Neural progenitor cell (in vitro differentiated cells): ENCODE data around the gene CIB4. TPM values are rescaled to one million over a fixed set of nuclear protein-coding genes. Genes with fewer than 3 reads are reported as not detected.

Experiments
- DNase-seq: peaks from one replicate; pipeline ENCODE4 v3.0.0-alpha.2; 2016; ENCODE audit warnings: low spot score
- H2AFZ ChIP-seq: fragments of 200-600 bp; sonication (generic); replicated peaks from 2 replicates; pipeline ENCODE4 v1.6.1; 2016; ENCODE audit warnings: antibody characterized with exemption
- H3F3A ChIP-seq: fragments of 200-600 bp; sonication (generic); 2 replicates; pipeline ENCODE4 v1.6.1; 2016; ENCODE audit warnings: antibody characterized with exemption, low read depth
- H3K27ac ChIP-seq: fragments of 200-600 bp; sonication (generic); 2 replicates; pipeline ENCODE4 v1.5.1; 2016; ENCODE audit warnings: mild to moderate bottlenecking
- H3K27me3 ChIP-seq: fragments of 200-600 bp; sonication (generic); 2 replicates; pipeline ENCODE4 v1.6.1; 2016; ENCODE audit warnings: mild to moderate bottlenecking, moderate library complexity
- H3K36me3 ChIP-seq: fragments of 200-600 bp; sonication (generic); 2 replicates; pipeline ENCODE4 v1.5.1; 2016
- H3K4me1 ChIP-seq: fragments of 200-600 bp; sonication (generic); 2 replicates; pipeline ENCODE4 v1.6.1; 2016; ENCODE audit warnings: mixed run types
- H3K4me2 ChIP-seq: fragments of 200-600 bp; sonication (generic); 2 replicates; pipeline ENCODE4 v1.6.1; 2016
- H3K4me3 ChIP-seq: fragments of 200-600 bp; sonication (generic); 2 replicates; pipeline ENCODE4 v1.5.1; 2016
- H3K79me2 ChIP-seq: fragments of 200-600 bp; sonication (generic); 2 replicates; pipeline ENCODE4 v1.6.1; 2016; ENCODE audit warnings: low read depth
- H3K9ac ChIP-seq: fragments of 200-600 bp; sonication (generic); 2 replicates; pipeline ENCODE4 v1.6.1; 2016
- H3K9me3 ChIP-seq: fragments of 200-600 bp; sonication (generic); 2 replicates; pipeline ENCODE4 v1.5.1; 2016; ENCODE audit warnings: low read depth
- H4K20me1 ChIP-seq: fragments of 200-600 bp; sonication (generic); 2 replicates; pipeline ENCODE4 v1.6.1; 2016; ENCODE audit warnings: low read depth
- H3K27ac Mint-ChIP-seq: 3 replicates; pipeline ENCODE4 v1.8.0; 2021; ENCODE audit warnings: mixed read lengths
- H3K27me3 Mint-ChIP-seq: 2 replicates; pipeline ENCODE4 v1.8.0; 2022; ENCODE audit warnings: low read depth, mild to moderate bottlenecking, inconsistent platforms, moderate library complexity, mixed read lengths; ENCODE audit not compliant: insufficient read depth
- H3K36me3 Mint-ChIP-seq: 3 replicates; pipeline ENCODE4 v1.8.0; 2021; ENCODE audit warnings: mixed read lengths
- H3K4me1 Mint-ChIP-seq: 3 replicates; pipeline ENCODE4 v1.8.0; 2021; ENCODE audit warnings: mixed read lengths
- H3K4me3 Mint-ChIP-seq: 3 replicates; pipeline ENCODE4 v1.8.0; 2021; ENCODE audit warnings: mild to moderate bottlenecking, moderate library complexity, mixed read lengths
- H3K9me3 Mint-ChIP-seq: 3 replicates; pipeline ENCODE4 v1.8.0; 2020; ENCODE audit warnings: mixed read lengths
- EZH2 ChIP-seq: fragments of 200-600 bp; sonication (generic); IDR thresholded peaks from 2 replicates; pipeline ENCODE4 v1.6.1; 2017; ENCODE audit warnings: antibody characterized with exemption, mild to moderate bottlenecking, moderate library complexity
- EZH2phosphoT487 ChIP-seq: fragments of 200-600 bp; sonication (generic); IDR thresholded peaks from 2 replicates; pipeline ENCODE4 v1.6.1; 2017; ENCODE audit warnings: antibody characterized with exemption
- total RNA-seq: library from RNA; depleted of rRNA; stranded (reverse); fragments of >200 nt; gene quantifications from 2 replicates; pipeline ENCODE4 v1.2.3, GENCODE V29; 2015; ENCODE audit warnings: low replicate concordance
- TF ChIP-seq, protein P1 (sequence below): fragments of 200-600 bp; sonication (generic); IDR thresholded peaks from 2 replicates; pipeline ENCODE4 v1.5.1; 2017; ENCODE audit warnings: antibody characterized with exemption, mild to moderate bottlenecking

Gene CIB4
- total RNA-seq, 1 donor from 2014 or later, result not detected

DNA sequence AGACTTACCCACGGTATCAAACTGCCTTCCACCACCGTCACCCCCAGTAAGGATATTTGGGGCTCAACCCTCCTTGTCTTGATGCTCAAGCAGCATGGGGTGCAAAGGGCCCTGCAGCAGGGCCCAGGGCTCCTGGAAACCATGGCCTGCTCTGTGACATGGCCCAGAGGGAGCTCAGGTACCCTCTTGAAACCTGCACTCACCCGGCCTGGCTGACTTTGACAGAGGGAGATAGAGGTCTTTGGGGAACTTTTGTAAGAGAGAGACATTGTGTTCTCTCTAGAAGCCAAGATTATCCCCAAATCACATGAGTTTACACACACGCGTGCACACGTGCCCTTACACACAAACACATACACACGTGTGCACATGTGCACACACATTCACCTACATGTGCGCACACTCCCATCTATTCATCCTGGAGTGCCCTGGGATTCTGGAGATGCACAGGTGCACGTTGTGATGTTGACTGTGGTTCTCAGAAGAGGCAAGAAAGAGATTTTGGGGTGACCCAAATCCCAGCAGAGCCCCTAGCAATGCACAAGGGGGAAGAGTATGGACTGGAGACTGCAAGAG lies 31.7 kb upstream of the CIB4 start:
- Histone ChIP-seq H3K9ac (no peak overlapping the region), H3K9me3 (no peaks in the 10 kb centered on the region), H3K27ac (no peak overlapping the region), H3F3A (no peaks in the 10 kb centered on the region), H3K4me3 (no peak overlapping the region), H3K4me2 (no peak overlapping the region), H3K36me3 (no peaks in the 10 kb centered on the region), H3K4me1 (peaks cover 4% of the 10 kb centered on the region), H4K20me1 (no peaks in the 10 kb centered on the region), H3K27me3 (no peaks in the 10 kb centered on the region), H3K79me2 (no peaks in the 10 kb centered on the region), H2AFZ (no peak overlapping the region)
- peaks cover 7% of the 10 kb centered on the region for H3K4me1 Mint-ChIP-seq
- no peak for DNase-seq
- H3K9me3 Mint-ChIP-seq, result peaks cover 10% of the 10 kb centered on the region
- TF ChIP-seq EZH2phosphoT487, result no peak
- no peak for TF ChIP-seq EZH2
- TF ChIP-seq, protein P1, sequence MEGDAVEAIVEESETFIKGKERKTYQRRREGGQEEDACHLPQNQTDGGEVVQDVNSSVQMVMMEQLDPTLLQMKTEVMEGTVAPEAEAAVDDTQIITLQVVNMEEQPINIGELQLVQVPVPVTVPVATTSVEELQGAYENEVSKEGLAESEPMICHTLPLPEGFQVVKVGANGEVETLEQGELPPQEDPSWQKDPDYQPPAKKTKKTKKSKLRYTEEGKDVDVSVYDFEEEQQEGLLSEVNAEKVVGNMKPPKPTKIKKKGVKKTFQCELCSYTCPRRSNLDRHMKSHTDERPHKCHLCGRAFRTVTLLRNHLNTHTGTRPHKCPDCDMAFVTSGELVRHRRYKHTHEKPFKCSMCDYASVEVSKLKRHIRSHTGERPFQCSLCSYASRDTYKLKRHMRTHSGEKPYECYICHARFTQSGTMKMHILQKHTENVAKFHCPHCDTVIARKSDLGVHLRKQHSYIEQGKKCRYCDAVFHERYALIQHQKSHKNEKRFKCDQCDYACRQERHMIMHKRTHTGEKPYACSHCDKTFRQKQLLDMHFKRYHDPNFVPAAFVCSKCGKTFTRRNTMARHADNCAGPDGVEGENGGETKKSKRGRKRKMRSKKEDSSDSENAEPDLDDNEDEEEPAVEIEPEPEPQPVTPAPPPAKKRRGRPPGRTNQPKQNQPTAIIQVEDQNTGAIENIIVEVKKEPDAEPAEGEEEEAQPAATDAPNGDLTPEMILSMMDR, result no peak
- H3K27me3 Mint-ChIP-seq, result peaks cover 5% of the 10 kb centered on the region
- no peak overlapping the region for H3K27ac Mint-ChIP-seq
- H3K36me3 Mint-ChIP-seq, result no peaks in the 10 kb centered on the region
- H3K4me3 Mint-ChIP-seq, result no peak overlapping the region

DNA sequence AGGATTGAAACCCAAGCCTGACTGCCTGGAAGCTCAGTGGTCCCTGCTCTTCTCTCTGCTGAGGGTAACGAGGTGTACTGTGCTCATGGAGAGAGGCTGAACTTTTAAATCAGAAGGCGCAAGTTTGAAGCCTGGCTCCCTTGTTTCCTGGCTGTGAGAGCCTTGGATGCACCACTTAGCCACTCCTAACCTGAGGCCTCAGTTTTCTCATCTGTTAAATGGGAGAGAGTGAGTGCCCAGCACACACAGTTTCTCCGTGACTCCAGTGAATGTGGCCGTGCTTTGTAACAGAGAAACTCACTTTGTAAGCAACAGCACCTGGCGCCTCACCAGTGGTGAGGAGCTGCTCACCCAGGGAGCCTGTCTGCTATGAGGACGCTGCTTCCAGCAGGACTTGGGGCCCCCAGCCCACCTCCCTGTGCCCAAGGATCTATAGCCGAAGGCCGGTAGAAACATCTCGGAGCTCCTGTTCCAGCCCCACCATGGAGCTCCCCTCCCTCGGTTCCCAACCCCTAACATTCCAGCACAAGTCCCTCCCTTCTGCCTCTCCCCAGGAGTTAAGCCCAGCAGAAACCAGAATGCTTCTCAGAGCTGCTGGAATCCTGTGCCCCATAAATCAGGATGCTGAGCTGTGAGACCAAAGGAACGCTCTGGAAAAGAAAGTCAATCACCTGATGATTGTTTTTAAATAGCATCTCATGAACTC lies 31.1 kb upstream of the CIB4 start:
- H3K4me2 ChIP-seq, result no peak overlapping the region
- no peaks in the 10 kb centered on the region for H3K9me3 ChIP-seq
- peaks cover 5% of the 10 kb centered on the region for H3K27me3 Mint-ChIP-seq
- no peak for DNase-seq
- peaks cover 4% of the 10 kb centered on the region for H3K9me3 Mint-ChIP-seq
- H3F3A ChIP-seq, result no peaks in the 10 kb centered on the region
- H3K36me3 Mint-ChIP-seq, result no peaks in the 10 kb centered on the region
- H2AFZ ChIP-seq, result no peak overlapping the region
- no peak overlapping the region for H3K27ac Mint-ChIP-seq
- H3K36me3 ChIP-seq, result no peaks in the 10 kb centered on the region
- H3K27me3 ChIP-seq, result no peaks in the 10 kb centered on the region
- H3K9ac ChIP-seq, result no peak overlapping the region
- H3K4me1 Mint-ChIP-seq, result peaks cover 7% of the 10 kb centered on the region
- H3K4me3 ChIP-seq, result no peak overlapping the region
- no peak for TF ChIP-seq EZH2
- no peak for TF ChIP-seq EZH2phosphoT487
- TF ChIP-seq, protein P1, result no peak
- H3K79me2 ChIP-seq, result no peaks in the 10 kb centered on the region
- H3K27ac ChIP-seq, result no peak overlapping the region
- H3K4me3 Mint-ChIP-seq, result no peak overlapping the region
- H4K20me1 ChIP-seq, result no peaks in the 10 kb centered on the region
- H3K4me1 ChIP-seq, result peaks cover 4% of the 10 kb centered on the region

DNA sequence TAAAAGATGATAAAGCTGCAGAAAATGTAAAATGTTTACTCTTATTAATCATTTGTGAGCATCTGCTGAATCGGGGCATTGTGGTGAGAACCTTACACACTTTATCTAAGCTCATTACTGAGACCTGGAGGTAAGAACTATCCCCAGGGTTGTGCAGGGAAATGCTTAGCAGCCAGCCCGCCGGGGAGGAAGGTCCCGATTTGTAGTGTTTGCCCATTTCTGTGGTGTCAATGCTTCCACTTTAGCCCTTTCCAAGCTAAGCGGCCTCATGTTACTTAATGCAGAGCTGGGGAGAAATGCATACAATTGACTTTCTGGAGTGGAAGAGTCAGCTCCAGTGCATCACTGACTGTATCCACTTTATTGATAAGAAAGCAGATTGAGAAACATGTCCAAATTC lies 30.5 kb upstream of the CIB4 start:
- no peak for DNase-seq
- Histone ChIP-seq H3K4me3 (no peak overlapping the region), H3K27me3 (no peaks in the 10 kb centered on the region), H3K79me2 (no peaks in the 10 kb centered on the region), H3K9me3 (no peaks in the 10 kb centered on the region), H3K9ac (no peak overlapping the region), H3K4me1 (peaks cover 4% of the 10 kb centered on the region), H3K36me3 (no peaks in the 10 kb centered on the region), H3K27ac (no peak overlapping the region), H3K4me2 (no peak overlapping the region), H2AFZ (no peak overlapping the region), H3F3A (no peaks in the 10 kb centered on the region), H4K20me1 (no peaks in the 10 kb centered on the region)
- Mint-ChIP-seq H3K4me1 (peaks cover 7% of the 10 kb centered on the region), H3K9me3 (peaks cover 3% of the 10 kb centered on the region), H3K36me3 (no peaks in the 10 kb centered on the region), H3K27ac (no peak overlapping the region), H3K27me3 (peaks cover 5% of the 10 kb centered on the region), H3K4me3 (no peak overlapping the region)
- TF ChIP-seq EZH2, result no peak
- TF ChIP-seq EZH2phosphoT487, result no peak
- TF ChIP-seq, protein P1, result no peak
